Stimulated activated CD8-positive, alpha-beta memory T cell treated with anti-CD3 and anti-CD28 coated beads, Interleukin-15, amount 100 ng/mL, for 48 hours (primary cell): ENCODE data around the gene PLXNA4.

Experiments used
- DNase-seq, 2 donors: peaks; one replicate each; pipeline ENCODE4 v3.0.0-alpha.2; 2020; ENCODE audit warnings: low read depth in 2 of 2

The PLXNA4 gene

GRCh38 chr7:132536654-132537395 lies 39.4 kb downstream of the PLXNA4 start:
- no peak for DNase-seq

GRCh38 chr7:132533916-132534315 lies 42.4 kb downstream of the PLXNA4 start:
- DNase-seq: no peak

GRCh38 chr7:132532281-132532680 lies 44.0 kb downstream of the PLXNA4 start:
- no peak for DNase-seq

- DNase-seq: no peak
Measured at GRCh38 chr7:132531562-132531961, 44.7 kb downstream of the PLXNA4 start.

- DNase-seq: no peak
Measured at GRCh38 chr7:132528695-132529094, 47.6 kb downstream of the PLXNA4 start.

GRCh38 chr7:132527467-132528410 lies 48.5 kb downstream of the PLXNA4 start:
- no peak for DNase-seq

GRCh38 chr7:132526111-132526740 lies 50.0 kb downstream of the PLXNA4 start:
- peak in 1 of 2 donors; percentile 8 for DNase-seq

- no peak for DNase-seq
Measured at GRCh38 chr7:132521423-132521822, 54.8 kb downstream of the PLXNA4 start.

- DNase-seq: no peak
Measured at GRCh38 chr7:132520591-132521280, 55.5 kb downstream of the PLXNA4 start.

- DNase-seq: no peak
Measured at GRCh38 chr7:132519936-132520335, 56.3 kb downstream of the PLXNA4 start.

- DNase-seq: no peak
Measured at GRCh38 chr7:132518839-132519173, 57.5 kb downstream of the PLXNA4 start.

GRCh38 chr7:132518102-132518838 lies 58.0 kb downstream of the PLXNA4 start:
- no peak for DNase-seq

- DNase-seq: no peak
Measured at GRCh38 chr7:132516042-132516840, 60.0 kb downstream of the PLXNA4 start.

GRCh38 chr7:132515181-132515580 lies 61.1 kb downstream of the PLXNA4 start:
- no peak for DNase-seq

- no peak for DNase-seq
Measured at GRCh38 chr7:132514430-132514829, 61.8 kb downstream of the PLXNA4 start.

- DNase-seq: no peak
Measured at GRCh38 chr7:132511921-132512320, 64.3 kb downstream of the PLXNA4 start.

GRCh38 chr7:132511387-132511786 lies 64.9 kb downstream of the PLXNA4 start:
- no peak for DNase-seq

- DNase-seq: no peak
Measured at GRCh38 chr7:132509643-132510042, 66.6 kb downstream of the PLXNA4 start.

GRCh38 chr7:132508724-132509353 lies 67.4 kb downstream of the PLXNA4 start:
- DNase-seq: no peak

GRCh38 chr7:132504852-132505251 lies 71.4 kb downstream of the PLXNA4 start:
- DNase-seq: no peak
